HL-60 (cell line): Measurements from ENCODE around the gene STXBP4.

Experiments used
- DNase-seq, 2 experiments: peaks; one replicate each; pipeline ENCODE4 v3.0.0-alpha.2; 2010 to 2020; ENCODE audit warnings: low read depth in 1 of 2, low spot score in 1 of 2
- H3K27ac ChIP-seq: fragments of 250-450 bp; sonication (Bioruptor Pico); replicated peaks from 2 replicates; pipeline ENCODE4 v1.5.1; 2020; ENCODE audit warnings: mild to moderate bottlenecking, moderate library complexity
- H3K27me3 ChIP-seq: fragments of 250-450 bp; sonication (Bioruptor Pico); 2 replicates; pipeline ENCODE4 v1.5.1; 2021; ENCODE audit warnings: mild to moderate bottlenecking, moderate library complexity; ENCODE audit not compliant: insufficient read depth, poor library complexity, severe bottlenecking
- H3K4me3 ChIP-seq: replicated peaks from 2 replicates; pipeline ENCODE4 v1.5.1; 2011; ENCODE audit warnings: mild to moderate bottlenecking, control low read depth, low read length; ENCODE audit not compliant: insufficient read depth
- GABPA ChIP-seq: IDR thresholded peaks from 2 replicates; pipeline ENCODE4 v1.6.1; 2012; ENCODE audit warnings: low read depth
- POLR2AphosphoS5 ChIP-seq: IDR thresholded peaks from 2 replicates; pipeline ENCODE4 v1.6.1; 2012; ENCODE audit warnings: low read depth
- SPI1 ChIP-seq: IDR thresholded peaks from 2 replicates; pipeline ENCODE4 v1.6.1; 2012; ENCODE audit warnings: low read depth, mild to moderate bottlenecking, borderline replicate concordance
- TF ChIP-seq, protein P1 (sequence below): IDR thresholded peaks from 2 replicates; pipeline ENCODE4 v1.6.1; 2012; ENCODE audit warnings: low read depth; ENCODE audit not compliant: insufficient replicate concordance
- TF ChIP-seq, protein P2 (sequence below): IDR thresholded peaks from one replicate; pipeline ENCODE4 v1.5.1; 2011; ENCODE audit warnings: low read length, control low read depth, inconsistent platforms; ENCODE audit not compliant: insufficient read depth

The STXBP4 gene

DNA sequence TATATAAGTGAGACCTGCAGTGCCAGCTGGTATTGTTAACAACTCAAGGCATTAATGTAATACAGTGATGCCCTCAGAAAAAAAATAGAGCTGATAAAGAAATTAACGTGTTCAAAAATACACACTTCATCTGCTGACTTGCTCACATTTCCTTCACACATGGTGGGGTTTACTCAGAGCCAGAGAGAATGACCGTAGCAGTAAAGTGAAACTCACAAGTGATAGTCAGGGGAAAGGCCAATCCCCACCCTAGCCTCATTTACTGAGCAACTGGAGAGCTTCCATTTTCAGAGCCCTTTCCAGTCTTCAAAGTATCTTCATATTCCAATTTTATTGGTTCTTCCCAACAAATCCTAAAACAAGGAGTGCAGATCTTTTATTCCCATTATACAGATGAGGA is 222.2 kb downstream of the STXBP4 start:
- TF ChIP-seq, protein P1, sequence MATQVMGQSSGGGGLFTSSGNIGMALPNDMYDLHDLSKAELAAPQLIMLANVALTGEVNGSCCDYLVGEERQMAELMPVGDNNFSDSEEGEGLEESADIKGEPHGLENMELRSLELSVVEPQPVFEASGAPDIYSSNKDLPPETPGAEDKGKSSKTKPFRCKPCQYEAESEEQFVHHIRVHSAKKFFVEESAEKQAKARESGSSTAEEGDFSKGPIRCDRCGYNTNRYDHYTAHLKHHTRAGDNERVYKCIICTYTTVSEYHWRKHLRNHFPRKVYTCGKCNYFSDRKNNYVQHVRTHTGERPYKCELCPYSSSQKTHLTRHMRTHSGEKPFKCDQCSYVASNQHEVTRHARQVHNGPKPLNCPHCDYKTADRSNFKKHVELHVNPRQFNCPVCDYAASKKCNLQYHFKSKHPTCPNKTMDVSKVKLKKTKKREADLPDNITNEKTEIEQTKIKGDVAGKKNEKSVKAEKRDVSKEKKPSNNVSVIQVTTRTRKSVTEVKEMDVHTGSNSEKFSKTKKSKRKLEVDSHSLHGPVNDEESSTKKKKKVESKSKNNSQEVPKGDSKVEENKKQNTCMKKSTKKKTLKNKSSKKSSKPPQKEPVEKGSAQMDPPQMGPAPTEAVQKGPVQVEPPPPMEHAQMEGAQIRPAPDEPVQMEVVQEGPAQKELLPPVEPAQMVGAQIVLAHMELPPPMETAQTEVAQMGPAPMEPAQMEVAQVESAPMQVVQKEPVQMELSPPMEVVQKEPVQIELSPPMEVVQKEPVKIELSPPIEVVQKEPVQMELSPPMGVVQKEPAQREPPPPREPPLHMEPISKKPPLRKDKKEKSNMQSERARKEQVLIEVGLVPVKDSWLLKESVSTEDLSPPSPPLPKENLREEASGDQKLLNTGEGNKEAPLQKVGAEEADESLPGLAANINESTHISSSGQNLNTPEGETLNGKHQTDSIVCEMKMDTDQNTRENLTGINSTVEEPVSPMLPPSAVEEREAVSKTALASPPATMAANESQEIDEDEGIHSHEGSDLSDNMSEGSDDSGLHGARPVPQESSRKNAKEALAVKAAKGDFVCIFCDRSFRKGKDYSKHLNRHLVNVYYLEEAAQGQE = no peak
- no peak for TF ChIP-seq POLR2AphosphoS5
- TF ChIP-seq, protein P2, sequence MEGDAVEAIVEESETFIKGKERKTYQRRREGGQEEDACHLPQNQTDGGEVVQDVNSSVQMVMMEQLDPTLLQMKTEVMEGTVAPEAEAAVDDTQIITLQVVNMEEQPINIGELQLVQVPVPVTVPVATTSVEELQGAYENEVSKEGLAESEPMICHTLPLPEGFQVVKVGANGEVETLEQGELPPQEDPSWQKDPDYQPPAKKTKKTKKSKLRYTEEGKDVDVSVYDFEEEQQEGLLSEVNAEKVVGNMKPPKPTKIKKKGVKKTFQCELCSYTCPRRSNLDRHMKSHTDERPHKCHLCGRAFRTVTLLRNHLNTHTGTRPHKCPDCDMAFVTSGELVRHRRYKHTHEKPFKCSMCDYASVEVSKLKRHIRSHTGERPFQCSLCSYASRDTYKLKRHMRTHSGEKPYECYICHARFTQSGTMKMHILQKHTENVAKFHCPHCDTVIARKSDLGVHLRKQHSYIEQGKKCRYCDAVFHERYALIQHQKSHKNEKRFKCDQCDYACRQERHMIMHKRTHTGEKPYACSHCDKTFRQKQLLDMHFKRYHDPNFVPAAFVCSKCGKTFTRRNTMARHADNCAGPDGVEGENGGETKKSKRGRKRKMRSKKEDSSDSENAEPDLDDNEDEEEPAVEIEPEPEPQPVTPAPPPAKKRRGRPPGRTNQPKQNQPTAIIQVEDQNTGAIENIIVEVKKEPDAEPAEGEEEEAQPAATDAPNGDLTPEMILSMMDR = no peak
- TF ChIP-seq GABPA = no peak
- TF ChIP-seq SPI1 = no peak
- no peak for DNase-seq
- Histone ChIP-seq H3K27me3 (no peaks in the 10 kb centered on the region), H3K27ac (no peak overlapping the region), H3K4me3 (no peak overlapping the region)

DNA sequence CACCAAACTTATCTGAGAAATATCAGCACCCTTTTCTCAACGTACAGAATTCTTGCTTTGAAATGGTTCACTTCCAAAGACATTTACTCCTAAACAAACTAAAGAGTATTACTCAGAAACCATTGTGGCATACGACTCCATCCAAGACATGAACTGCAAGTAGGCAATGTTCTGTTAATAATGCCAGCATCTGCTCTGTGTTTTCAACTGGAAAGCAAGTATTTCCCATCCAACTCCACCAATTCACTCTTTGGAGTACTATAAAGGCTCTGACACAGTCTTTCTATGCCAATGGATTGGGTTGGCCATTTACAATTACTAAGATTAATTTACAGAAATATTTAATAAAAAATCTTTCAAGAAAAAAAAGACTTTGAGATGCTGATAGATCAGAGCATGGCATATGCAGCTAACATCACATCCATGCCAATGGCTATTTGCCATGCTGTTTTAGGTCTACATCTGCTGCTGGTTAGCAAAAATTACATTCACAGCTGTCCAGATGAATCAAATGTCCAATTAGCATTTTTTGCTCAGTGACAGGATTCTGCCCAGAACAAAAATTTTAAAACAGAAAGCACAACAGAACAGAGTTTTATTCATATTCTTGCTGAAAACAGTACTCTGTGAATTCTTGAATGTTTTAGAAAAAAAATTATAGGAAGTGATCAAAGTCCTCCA is 230.3 kb downstream of the STXBP4 start:
- DNase-seq = no peak
- peaks cover 3% of the 10 kb centered on the region for H3K27me3 ChIP-seq
- H3K4me3 ChIP-seq = no peak overlapping the region
- no peak overlapping the region for H3K27ac ChIP-seq
- no peak for TF ChIP-seq SPI1
- TF ChIP-seq GABPA = no peak
- TF ChIP-seq, protein P1 = no peak
- TF ChIP-seq, protein P2 = no peak
- no peak for TF ChIP-seq POLR2AphosphoS5

DNA sequence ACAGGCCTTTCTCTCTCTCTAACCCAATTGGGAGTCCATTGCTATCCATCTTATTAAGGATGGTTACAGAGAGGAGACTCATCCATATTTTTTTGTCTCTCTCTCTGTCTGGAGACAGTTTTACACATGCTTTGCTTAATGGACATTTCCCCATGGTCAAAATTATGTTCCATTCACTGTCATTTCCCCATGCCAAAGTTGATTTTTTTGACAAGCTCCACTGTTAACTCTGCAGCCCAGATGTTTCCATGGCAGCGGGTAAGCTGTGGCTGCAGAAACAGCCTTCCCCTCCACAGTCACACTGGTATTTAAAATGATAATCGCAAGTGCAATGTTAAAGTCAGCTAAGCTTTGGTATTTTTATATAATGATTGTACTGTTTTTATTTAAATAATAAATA is 232.3 kb downstream of the STXBP4 start:
- DNase-seq = no peak
- H3K4me3 ChIP-seq = no peak overlapping the region
- TF ChIP-seq GABPA = no peak
- no peak for TF ChIP-seq POLR2AphosphoS5
- TF ChIP-seq SPI1 = no peak
- H3K27me3 ChIP-seq = peaks cover 3% of the 10 kb centered on the region
- H3K27ac ChIP-seq = no peak overlapping the region

DNA sequence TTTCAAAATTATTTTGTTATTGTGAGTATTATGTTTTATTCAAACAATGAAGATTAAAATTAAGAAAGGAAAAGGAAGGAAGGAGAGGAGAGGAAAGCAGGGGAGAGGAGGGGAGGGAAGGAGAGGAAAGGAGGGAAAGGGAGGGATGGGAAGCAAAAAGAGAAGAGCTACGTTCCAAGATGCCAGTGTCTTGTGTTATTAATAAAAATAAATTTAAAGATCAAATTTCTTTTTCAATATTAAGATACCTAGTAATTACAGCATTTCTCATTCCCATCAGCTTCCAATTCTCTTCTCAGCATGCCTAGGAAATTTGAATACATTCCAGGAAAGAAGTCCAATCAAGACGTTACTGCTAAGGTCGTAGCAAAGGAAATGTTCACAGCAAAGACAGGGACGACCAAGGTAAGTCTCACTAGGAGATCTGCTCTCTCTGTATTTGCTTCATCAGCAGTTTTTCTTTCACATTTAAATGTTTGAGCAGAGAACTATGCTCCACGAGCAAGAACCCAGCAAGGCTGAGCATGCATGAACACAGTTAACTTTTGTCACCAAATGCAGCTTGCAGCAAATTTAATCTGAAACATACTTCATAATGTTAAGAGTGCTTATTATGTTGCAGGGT is 232.9 kb downstream of the STXBP4 start:
- H3K27me3 ChIP-seq = peaks cover 3% of the 10 kb centered on the region
- TF ChIP-seq SPI1 (no peak), POLR2AphosphoS5 (no peak), GABPA (no peak)
- TF ChIP-seq, protein P1 = no peak
- TF ChIP-seq, protein P2 = no peak
- no peak overlapping the region for H3K4me3 ChIP-seq
- DNase-seq = no peak
- H3K27ac ChIP-seq = no peak overlapping the region
